Erythroblast (primary cell): Measurements from ENCODE around the gene ARHGEF4.

ENCODE experiments used
- GATA1 ChIP-seq: IDR thresholded peaks from 2 replicates; pipeline ENCODE4 v1.6.1; 2011; ENCODE audit warnings: low read depth, mild to moderate bottlenecking, control low read depth, low read length, moderate library complexity
- POLR2A ChIP-seq: IDR thresholded peaks from 2 replicates; pipeline ENCODE4 v1.6.1; 2011; ENCODE audit warnings: mild to moderate bottlenecking, low read length

- no peak for TF ChIP-seq POLR2A
- TF ChIP-seq GATA1 = no peak
Observed at GRCh38 chr2:130954873-130955272, 118.2 kb downstream of the ARHGEF4 start.
